HepG2 (cell line): ENCODE results near the gene ATP5PB. TPM values are rescaled to one million over a fixed set of nuclear protein-coding genes. Genes with fewer than 3 reads are reported as not detected.
A peak's percentile ranks its signal among the peaks of the same experiment; 100 is the strongest.

ENCODE experiments used
- BATF2 ChIP-seq: sonication (generic); formaldehyde crosslinking; IDR thresholded peaks from 2 replicates; pipeline ENCODE4 v1.8.0; 2022; ENCODE audit warnings: mild to moderate bottlenecking, missing genetic modification reagents, moderate library complexity
- BCL3 ChIP-seq: sonication (generic); formaldehyde crosslinking; IDR thresholded peaks from 2 replicates; pipeline ENCODE4 v1.5.1; 2020; ENCODE audit warnings: mild to moderate bottlenecking, missing genetic modification reagents, moderate library complexity
- CAMTA2 ChIP-seq: sonication (generic); formaldehyde crosslinking; IDR thresholded peaks from 2 replicates; pipeline ENCODE4 v1.4.0; 2020; ENCODE audit warnings: mild to moderate bottlenecking, missing genetic modification reagents, borderline replicate concordance
- FOXK1 ChIP-seq: sonication (generic); formaldehyde crosslinking; IDR thresholded peaks from 2 replicates; pipeline ENCODE4 v1.4.0; 2020; ENCODE audit warnings: low read depth, missing genetic modification reagents, borderline replicate concordance
- GMEB1 ChIP-seq: sonication (generic); formaldehyde crosslinking; IDR thresholded peaks from 2 replicates; pipeline ENCODE4 v1.5.1; 2020; ENCODE audit warnings: missing genetic modification reagents, mild to moderate bottlenecking, borderline replicate concordance
- KMT2A ChIP-seq: sonication (generic); formaldehyde crosslinking; IDR thresholded peaks from 2 replicates; pipeline ENCODE4 v1.4.0; 2020; ENCODE audit warnings: missing genetic modification reagents
- PHF21A ChIP-seq: sonication (generic); formaldehyde crosslinking; IDR thresholded peaks from 2 replicates; pipeline ENCODE4 v1.5.0; 2020; ENCODE audit warnings: mild to moderate bottlenecking, missing genetic modification reagents
- TSC22D2 ChIP-seq: sonication (generic); formaldehyde crosslinking; IDR thresholded peaks from 2 replicates; pipeline ENCODE4 v1.5.1; 2020; ENCODE audit warnings: missing genetic modification reagents, mild to moderate bottlenecking, borderline replicate concordance
- ZBTB4 ChIP-seq: sonication (generic); formaldehyde crosslinking; IDR thresholded peaks from 2 replicates; pipeline ENCODE4 v1.4.0; 2020; ENCODE audit warnings: missing genetic modification reagents, mild to moderate bottlenecking, borderline replicate concordance
- ZC3H13 ChIP-seq: sonication (generic); formaldehyde crosslinking; IDR thresholded peaks from 2 replicates; pipeline ENCODE4 v1.8.1; 2023; ENCODE audit warnings: mild to moderate bottlenecking, missing genetic modification reagents, moderate library complexity
- ZNF136 ChIP-seq: sonication (generic); formaldehyde crosslinking; IDR thresholded peaks from 2 replicates; pipeline ENCODE4 v1.8.1; 2022; ENCODE audit warnings: low read depth, mild to moderate bottlenecking, moderate library complexity, missing genetic modification reagents
- ZNF33B ChIP-seq: sonication (generic); formaldehyde crosslinking; IDR thresholded peaks from 2 replicates; pipeline ENCODE4 v1.5.1; 2020; ENCODE audit warnings: mild to moderate bottlenecking, missing genetic modification reagents
- ZNF383 ChIP-seq: sonication (generic); formaldehyde crosslinking; IDR thresholded peaks from 2 replicates; pipeline ENCODE4 v1.4.0; 2020; ENCODE audit warnings: missing genetic modification reagents, mild to moderate bottlenecking, borderline replicate concordance
- ZNF646 ChIP-seq: sonication (generic); formaldehyde crosslinking; IDR thresholded peaks from 2 replicates; pipeline ENCODE4 v1.9.0; 2021; ENCODE audit warnings: mild to moderate bottlenecking, missing genetic modification reagents
- polyA plus RNA-seq, 8 experiments: library from polyadenylated mRNA; depleted of rRNA in 3 of 8; stranded (reverse) in 7 of 8; unstranded in 1 of 8; fragments of >200 nt; fragmentation: Illumina TruSeq in 4 of 8; extraction: Trizol in 4 of 8; gene quantifications; 2 replicates each; pipeline versions ENCODE4 v1.2.1 to v1.2.3, GENCODE V29; 2011 to 2016; ENCODE audit warnings: low read depth in 4 of 8, missing spikeins in 1 of 8, mixed read lengths in 1 of 8; ENCODE audit not compliant: insufficient read depth in 1 of 8
- total RNA-seq, 5 experiments: library from RNA; depleted of rRNA; stranded (reverse); fragments of >200 nt; fragmentation: Illumina TruSeq; extraction: Trizol; gene quantifications; 2 replicates each; pipeline ENCODE4 v1.2.3, GENCODE V29; 2016; ENCODE audit warnings: low read depth in 1 of 5

The ATP5PB gene
- total and polyA plus RNA-seq, 2 of the 13 experiments (the other 11 are each of a cell fraction or from before 2014, with no cell fraction given), result 297 to 541 TPM

GRCh38 chr1:111448918-111449702 lies at the start of gene ATP5PB, which contains the start of gene WDR77 (continued):
- TF ChIP-seq FOXK1 (CRISPR knock-in tag) (no peak), BATF2 (CRISPR knock-in tag) (no peak), PHF21A (CRISPR knock-in tag) (peak; percentile 56; the same call in 1 of the 2 replicates), ZNF33B (CRISPR knock-in tag) (no peak), KMT2A (CRISPR knock-in tag) (peak; percentile 86; the same call in 1 of the 2 replicates), ZNF383 (CRISPR knock-in tag) (no peak), GMEB1 (CRISPR knock-in tag) (no peak), ZC3H13 (CRISPR knock-in tag) (no peak), ZBTB4 (CRISPR knock-in tag) (no peak; the same call in 1 of the 2 replicates), CAMTA2 (CRISPR knock-in tag) (no peak), TSC22D2 (CRISPR knock-in tag) (peak; percentile 38; the same call in 1 of the 2 replicates), BCL3 (CRISPR knock-in tag) (no peak; the same call in 1 of the 2 replicates), ZNF646 (CRISPR knock-in tag) (no peak), ZNF136 (CRISPR knock-in tag) (no peak)
